Caco-2 (cell line): Measurements from ENCODE around the gene SP3. TPM values are rescaled to one million over a fixed set of nuclear protein-coding genes. Genes with fewer than 3 reads are reported as not detected.

Experiments
- Bru-seq: library from RNA; stranded (reverse); fragments of 400-500 nt; gene quantifications from one replicate; lab custom pipeline; 2021; lab: Mats Ljungman, UMichigan
- BruChase-seq, 2 experiments: library from RNA; stranded (reverse); fragments of 400-500 nt; gene quantifications; one replicate each; lab custom pipeline; 2021; lab: Mats Ljungman, UMichigan
- BruUV-seq: library from RNA; stranded (reverse); fragments of 400-500 nt; replicated peaks from 2 replicates; lab custom pipeline; 2021; lab: Mats Ljungman, UMichigan
- CTCF ChIA-PET: fragments of 300-600 bp; sonication (Branson Sonifier 250); formaldehyde crosslinking; loops from one replicate; lab custom pipeline; 2022; ENCODE audit warnings: antibody characterized with exemption; lab: Charles Lee
- POLR2A ChIA-PET: fragments of 300-600 bp; sonication (Branson Sonifier 250); formaldehyde crosslinking; loops from one replicate; lab custom pipeline; 2022; ENCODE audit warnings: antibody characterized with exemption; lab: Charles Lee
- DNase-seq, 2 experiments: peaks; one replicate each; pipeline versions ENCODE4 v3.0.0 to v3.0.0-alpha.2; 2020 to 2022
- H3K27me3 ChIP-seq: replicated peaks from 2 replicates; pipeline ENCODE4 v1.6.0; 2011; ENCODE audit warnings: low read length; ENCODE audit not compliant: control insufficient read depth, insufficient read depth
- H3K36me3 ChIP-seq: 2 replicates; pipeline ENCODE4 v1.5.1; 2011; ENCODE audit warnings: low read length; ENCODE audit not compliant: control insufficient read depth, insufficient read depth
- H3K4me1 ChIP-seq: fragments of 250-450 bp; sonication (Bioruptor Pico); 2 replicates; pipeline ENCODE4 v1.5.1; 2020; ENCODE audit warnings: mild to moderate bottlenecking
- H3K4me3 ChIP-seq: 2 replicates; pipeline ENCODE4 v1.5.1; 2011; ENCODE audit warnings: low read depth, mild to moderate bottlenecking, control low read depth, low read length
- H3K9me3 ChIP-seq: fragments of 250-450 bp; sonication (Bioruptor Pico); 2 replicates; pipeline ENCODE4 v1.5.1; 2020; ENCODE audit warnings: mild to moderate bottlenecking, moderate library complexity
- H3K27ac Mint-ChIP-seq: one replicate; pipeline ENCODE4 v1.8.0; 2022; ENCODE audit warnings: mixed read lengths; ENCODE audit not compliant: unreplicated experiment
- H3K27me3 Mint-ChIP-seq: one replicate; pipeline ENCODE4 v1.8.0; 2022; ENCODE audit warnings: mixed read lengths; ENCODE audit not compliant: insufficient read depth, unreplicated experiment
- H3K36me3 Mint-ChIP-seq: one replicate; pipeline ENCODE4 v1.8.0; 2022; ENCODE audit warnings: mild to moderate bottlenecking, mixed read lengths; ENCODE audit not compliant: insufficient read depth, unreplicated experiment
- H3K4me1 Mint-ChIP-seq: one replicate; pipeline ENCODE4 v1.8.0; 2022; ENCODE audit warnings: low read depth, mixed read lengths; ENCODE audit not compliant: unreplicated experiment
- H3K4me3 Mint-ChIP-seq: one replicate; pipeline ENCODE4 v1.8.0; 2022; ENCODE audit warnings: mild to moderate bottlenecking, moderate library complexity, mixed read lengths; ENCODE audit not compliant: unreplicated experiment
- H3K9me3 Mint-ChIP-seq: one replicate; pipeline ENCODE4 v1.8.0; 2022; ENCODE audit warnings: mixed read lengths; ENCODE audit not compliant: unreplicated experiment
- CTCF ChIP-seq, 2 experiments: fragments of 200-600 bp in 1 of 2; IDR thresholded peaks; 1 replicate in 1 of 2; 2 replicates in 1 of 2; pipeline versions ENCODE4 v1.5.1 to v1.8.0; 2011 to 2022; ENCODE audit warnings: antibody characterized with exemption in 1 of 2, control low read depth in 1 of 2, inconsistent platforms in 1 of 2, low read depth in 1 of 2, low read length in 1 of 2, mild to moderate bottlenecking in 1 of 2, moderate library complexity in 1 of 2; ENCODE audit not compliant: insufficient read depth in 1 of 2, severe bottlenecking in 1 of 2, unreplicated experiment in 1 of 2
- intact Hi-C: fragments of 100-400 bp; cut with micrococcal nuclease; formaldehyde crosslinking; loops from one replicate; pipeline ENCODE4 v1.10.0; 2022; ENCODE audit not compliant: unreplicated experiment
- long read RNA-seq: library from polyadenylated mRNA; stranded (forward); transcript quantifications from one replicate; pipeline ENCODE4 v2.0.0, GENCODE V29; 2022
- total RNA-seq: library from RNA; stranded (reverse); gene quantifications from 2 replicates; pipeline ENCODE4 v1.2.3, GENCODE V29; 2022

Gene SP3
- total RNA-seq (108 and 111 TPM in 2 replicates), Bru-seq, nascent RNA (percentile 98 among the genes with signal in this experiment), BruChase-seq, experiment 1, labeled RNA remaining after a 2-hour chase (percentile 98 among the genes with signal in this experiment), BruChase-seq, experiment 2, labeled RNA remaining after a 6-hour chase (percentile 95 among the genes with signal in this experiment)
- long read RNA-seq, full-length matches to known transcripts: 78 of 126 reads
- long read RNA-seq, partial matches to known transcripts: 27 of 126 reads
- long read RNA-seq, other reads (novel, unspliced or antisense): 21 of 126 reads

GRCh38 chr2:173965372-173966025 is at the start of gene SP3:
TSS of gene SP3 (minus strand) at chr2:173965373. CDS start at chr2:173965171, 202 bp downstream.
- no TSS peak for BruUV-seq
- H3K9me3 Mint-ChIP-seq: no peaks in the 10 kb centered on the region
- peaks cover 45% of the 10 kb centered on the region for H3K4me1 ChIP-seq
- DNase-seq: peak; percentile 97 to 98
- ChIA-PET POLR2A (interaction anchor here (0.6 to 1.9 kb wide), 5 partner anchors 18 to 86 kb away, joined by 3 to 12 read pairs (median 5); no protein-coding TSS in a partner anchor), CTCF (interaction anchor here (0.7 to 0.8 kb wide), 2 partner anchors 31 to 379 kb away, joined by 3 to 4 read pairs; no protein-coding TSS in a partner anchor)
- H3K27ac Mint-ChIP-seq: peak within 1 kb of the TSS; percentile 91
- peaks cover 40% of the 10 kb centered on the region for H3K4me1 Mint-ChIP-seq
- H3K27me3 Mint-ChIP-seq: no peaks in the 10 kb centered on the region
- peak within 1 kb of the TSS; percentile 98 for H3K4me3 Mint-ChIP-seq
- H3K36me3 ChIP-seq: peaks cover 2% of the 10 kb centered on the region; the same call in 1 of the 2 replicates
- peaks cover 53% of the 10 kb centered on the region for H3K36me3 Mint-ChIP-seq
- H3K9me3 ChIP-seq: no peaks in the 10 kb centered on the region
- intact Hi-C loops: loop anchor here (1.0 to 10.0 kb wide), 7 partner anchors 39 to 372 kb away; partner anchors contain the start of gene OLA1
- peak within 1 kb of the TSS; percentile 98 for H3K4me3 ChIP-seq
- no peaks in the 10 kb centered on the region for H3K27me3 ChIP-seq
- TF ChIP-seq CTCF (IDR thresholded peaks at IDR 0.05; ENCODE audit: insufficient read depth in 1 of 2, low read depth in 1 of 2, low read length in 1 of 2, severe bottlenecking in 1 of 2, unreplicated experiment in 1 of 2): no peak

- no peak for TF ChIP-seq CTCF (IDR thresholded peaks at IDR 0.05; ENCODE audit: insufficient read depth in 1 of 2, low read depth in 1 of 2, low read length in 1 of 2, severe bottlenecking in 1 of 2, unreplicated experiment in 1 of 2)
- Mint-ChIP-seq H3K9me3 (no peaks in the 10 kb centered on the region), H3K4me3 (no peak overlapping the region), H3K36me3 (peaks cover 5% of the 10 kb centered on the region), H3K27ac (no peak overlapping the region), H3K4me1 (peaks cover 30% of the 10 kb centered on the region), H3K27me3 (no peaks in the 10 kb centered on the region)
- ChIA-PET POLR2A (no interaction called here), CTCF (no interaction called here)
- intact Hi-C loops: no loop called here
- BruUV-seq: no TSS peak
- Histone ChIP-seq H3K9me3 (no peaks in the 10 kb centered on the region), H3K4me3 (no peak overlapping the region), H3K27me3 (no peaks in the 10 kb centered on the region), H3K4me1 (peaks cover 28% of the 10 kb centered on the region), H3K36me3 (no peaks in the 10 kb centered on the region)
- no peak for DNase-seq
Measured at GRCh38 chr2:174014699-174015070, 49.5 kb upstream of the SP3 start.

- Histone ChIP-seq H3K36me3 (no peaks in the 10 kb centered on the region), H3K4me3 (no peak overlapping the region), H3K27me3 (no peaks in the 10 kb centered on the region), H3K4me1 (peaks cover 31% of the 10 kb centered on the region), H3K9me3 (no peaks in the 10 kb centered on the region)
- H3K4me1 Mint-ChIP-seq: peaks cover 33% of the 10 kb centered on the region
- ChIA-PET CTCF (no interaction called here), POLR2A (no interaction called here)
- intact Hi-C loops: no loop called here
- no peak overlapping the region for H3K27ac Mint-ChIP-seq
- no peak for DNase-seq
- H3K9me3 Mint-ChIP-seq: no peaks in the 10 kb centered on the region
- no peaks in the 10 kb centered on the region for H3K27me3 Mint-ChIP-seq
- peaks cover 5% of the 10 kb centered on the region for H3K36me3 Mint-ChIP-seq
- BruUV-seq: no TSS peak
- no peak for TF ChIP-seq CTCF (IDR thresholded peaks at IDR 0.05; ENCODE audit: insufficient read depth in 1 of 2, low read depth in 1 of 2, low read length in 1 of 2, severe bottlenecking in 1 of 2, unreplicated experiment in 1 of 2)
- H3K4me3 Mint-ChIP-seq: no peak overlapping the region
Measured at GRCh38 chr2:174014011-174014698, 49.0 kb upstream of the SP3 start.
